ES-I3 (cell line): ENCODE results near the gene LYRM1.

Experiments
- H3K36me3 ChIP-seq: 2 replicates; pipeline ENCODE4 v1.6.1; 2013; ENCODE audit warnings: mild to moderate bottlenecking, low read length, control low read depth, moderate library complexity; ENCODE audit not compliant: insufficient read depth
- H3K4me1 ChIP-seq: 2 replicates; pipeline ENCODE4 v1.6.1; 2013; ENCODE audit warnings: mild to moderate bottlenecking, control low read depth, low read length; ENCODE audit not compliant: insufficient read depth
- H3K9ac ChIP-seq: 2 replicates; pipeline ENCODE4 v1.6.1; 2013; ENCODE audit warnings: low read depth, mild to moderate bottlenecking, low read length, moderate library complexity
- H3K9me3 ChIP-seq: 2 replicates; pipeline ENCODE4 v1.6.1; 2013; ENCODE audit warnings: mild to moderate bottlenecking, low read length, moderate library complexity; ENCODE audit not compliant: control insufficient read depth, insufficient read depth

The LYRM1 gene

GRCh38 chr16:20902426-20902825 lies 1.9 kb downstream of the LYRM1 start:
- Histone ChIP-seq H3K4me1 (peaks cover 5% of the 10 kb centered on the region; the same call in 1 of the 2 replicates), H3K9me3 (no peaks in the 10 kb centered on the region), H3K9ac (peak overlapping the region; percentile 78; the same call in 1 of the 2 replicates), H3K36me3 (no peaks in the 10 kb centered on the region)

GRCh38 chr16:20903116-20903898 lies 2.7 kb downstream of the LYRM1 start:
- no peaks in the 10 kb centered on the region for H3K9me3 ChIP-seq
- H3K36me3 ChIP-seq = no peaks in the 10 kb centered on the region
- H3K9ac ChIP-seq = no peak overlapping the region
- peaks cover 5% of the 10 kb centered on the region; the same call in 1 of the 2 replicates for H3K4me1 ChIP-seq

- Histone ChIP-seq H3K4me1 (peaks cover 5% of the 10 kb centered on the region; the same call in 1 of the 2 replicates), H3K9ac (no peak overlapping the region), H3K36me3 (no peaks in the 10 kb centered on the region), H3K9me3 (no peaks in the 10 kb centered on the region)
Measured at GRCh38 chr16:20903899-20904506, 3.4 kb downstream of the LYRM1 start.

GRCh38 chr16:20904507-20905081 lies 4.0 kb downstream of the LYRM1 start:
- H3K9ac ChIP-seq = no peak overlapping the region
- H3K4me1 ChIP-seq = peaks cover 5% of the 10 kb centered on the region; the same call in 1 of the 2 replicates
- H3K36me3 ChIP-seq = no peaks in the 10 kb centered on the region
- no peaks in the 10 kb centered on the region for H3K9me3 ChIP-seq

- Histone ChIP-seq H3K9me3 (no peaks in the 10 kb centered on the region), H3K4me1 (peaks cover 5% of the 10 kb centered on the region; the same call in 1 of the 2 replicates), H3K9ac (no peak overlapping the region), H3K36me3 (no peaks in the 10 kb centered on the region)
Measured at GRCh38 chr16:20905576-20905975, 5.0 kb downstream of the LYRM1 start.

GRCh38 chr16:20906341-20907255 lies 6.0 kb downstream of the LYRM1 start:
- H3K4me1 ChIP-seq = peaks cover 12% of the 10 kb centered on the region; the same call in 1 of the 2 replicates
- H3K9ac ChIP-seq = no peak overlapping the region

GRCh38 chr16:20910781-20911321 lies 10.3 kb downstream of the LYRM1 start:
- H3K4me1 ChIP-seq = peaks cover 9% of the 10 kb centered on the region; the same call in 1 of the 2 replicates
- no peaks in the 10 kb centered on the region for H3K9me3 ChIP-seq
- H3K9ac ChIP-seq = no peak overlapping the region
- no peaks in the 10 kb centered on the region for H3K36me3 ChIP-seq

More at GRCh38 chr16:20906341-20907255, 6.0 kb downstream of the LYRM1 start:
- H3K9me3 ChIP-seq = no peaks in the 10 kb centered on the region
- no peaks in the 10 kb centered on the region for H3K36me3 ChIP-seq

GRCh38 chr16:20911361-20911760 lies 10.8 kb downstream of the LYRM1 start:
- Histone ChIP-seq H3K9ac (no peak overlapping the region), H3K9me3 (no peaks in the 10 kb centered on the region), H3K36me3 (no peaks in the 10 kb centered on the region), H3K4me1 (peaks cover 9% of the 10 kb centered on the region; the same call in 1 of the 2 replicates)

GRCh38 chr16:20916289-20916688 lies 15.7 kb downstream of the LYRM1 start:
- Histone ChIP-seq H3K9ac (no peak overlapping the region), H3K36me3 (no peaks in the 10 kb centered on the region)

GRCh38 chr16:20916942-20917341 lies 16.4 kb downstream of the LYRM1 start:
- H3K9ac ChIP-seq = no peak overlapping the region
- H3K9me3 ChIP-seq = no peaks in the 10 kb centered on the region
- peaks cover 3% of the 10 kb centered on the region for H3K4me1 ChIP-seq
- H3K36me3 ChIP-seq = no peaks in the 10 kb centered on the region

More at GRCh38 chr16:20916289-20916688, 15.7 kb downstream of the LYRM1 start:
- Histone ChIP-seq H3K4me1 (peaks cover 3% of the 10 kb centered on the region), H3K9me3 (no peaks in the 10 kb centered on the region)

- Histone ChIP-seq H3K4me1 (no peaks in the 10 kb centered on the region; the same call in 1 of the 2 replicates), H3K36me3 (no peaks in the 10 kb centered on the region), H3K9ac (no peak overlapping the region), H3K9me3 (no peaks in the 10 kb centered on the region)
Measured at GRCh38 chr16:20918486-20919239, 18.1 kb downstream of the LYRM1 start.

GRCh38 chr16:20920091-20920490 lies 19.5 kb downstream of the LYRM1 start:
- Histone ChIP-seq H3K36me3 (no peaks in the 10 kb centered on the region), H3K9me3 (no peaks in the 10 kb centered on the region), H3K9ac (no peak overlapping the region), H3K4me1 (no peaks in the 10 kb centered on the region; the same call in 1 of the 2 replicates)

- no peaks in the 10 kb centered on the region for H3K9me3 ChIP-seq
Measured at GRCh38 chr16:20920799-20921198, 20.2 kb downstream of the LYRM1 start.

More at GRCh38 chr16:20920799-20921198, 20.2 kb downstream of the LYRM1 start:
- Histone ChIP-seq H3K9ac (no peak overlapping the region), H3K4me1 (no peaks in the 10 kb centered on the region; the same call in 1 of the 2 replicates), H3K36me3 (no peaks in the 10 kb centered on the region)
